GM21825 (cell line): ENCODE results near the gene RYR2.
"Not testable (repeated sequence)": the region's sequence is repeated elsewhere in the genome, so short reads cannot be mapped to it uniquely, and the experiment has no call there.

ENCODE experiments used
- ATAC-seq: cut with Tn5 transposase; IDR thresholded peaks from one replicate; pipeline ENCODE4 v1.9.1; 2021; ENCODE audit warnings: mild to moderate bottlenecking, moderate library complexity; ENCODE audit not compliant: unreplicated experiment

RYR2 gene

DNA sequence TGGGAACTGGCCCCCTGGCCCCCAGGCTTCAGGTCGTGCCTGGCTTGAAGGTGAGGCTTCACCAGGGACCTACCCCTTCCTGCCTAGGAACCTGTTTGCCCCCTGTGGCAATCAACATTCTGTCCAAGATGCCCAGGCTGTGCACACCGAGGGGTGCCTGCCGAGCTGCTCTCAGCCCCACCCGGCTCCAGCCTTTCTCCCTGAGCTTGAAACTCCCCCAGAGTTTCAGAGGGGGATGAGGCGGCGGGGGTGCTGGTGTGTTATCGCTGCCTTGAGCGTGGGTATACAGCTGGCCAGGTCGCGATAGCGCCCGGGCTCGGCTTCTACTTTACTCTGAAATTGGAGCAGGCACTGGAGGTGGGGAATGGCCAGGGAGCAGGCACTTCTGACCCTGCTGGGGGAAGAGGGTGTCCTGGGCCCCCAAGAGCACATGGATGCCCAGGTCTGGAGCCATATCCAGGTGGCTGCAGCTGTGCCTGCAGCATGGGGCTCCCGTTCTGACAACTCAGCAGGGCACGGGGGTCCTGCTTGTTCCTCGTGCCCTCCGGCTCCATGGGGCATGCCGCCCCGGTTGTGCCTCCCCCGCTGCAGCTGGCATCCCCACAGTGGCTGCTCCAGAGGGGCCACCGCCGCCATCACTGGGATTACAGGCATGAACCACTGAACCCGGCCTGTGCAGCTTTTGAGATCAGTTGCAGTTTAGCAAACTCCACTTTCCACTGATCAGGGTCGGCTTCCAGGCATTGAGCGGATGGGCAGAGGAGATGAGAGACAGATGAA is 29.8 kb downstream of the RYR2 start:
- ATAC-seq, result no peak

DNA sequence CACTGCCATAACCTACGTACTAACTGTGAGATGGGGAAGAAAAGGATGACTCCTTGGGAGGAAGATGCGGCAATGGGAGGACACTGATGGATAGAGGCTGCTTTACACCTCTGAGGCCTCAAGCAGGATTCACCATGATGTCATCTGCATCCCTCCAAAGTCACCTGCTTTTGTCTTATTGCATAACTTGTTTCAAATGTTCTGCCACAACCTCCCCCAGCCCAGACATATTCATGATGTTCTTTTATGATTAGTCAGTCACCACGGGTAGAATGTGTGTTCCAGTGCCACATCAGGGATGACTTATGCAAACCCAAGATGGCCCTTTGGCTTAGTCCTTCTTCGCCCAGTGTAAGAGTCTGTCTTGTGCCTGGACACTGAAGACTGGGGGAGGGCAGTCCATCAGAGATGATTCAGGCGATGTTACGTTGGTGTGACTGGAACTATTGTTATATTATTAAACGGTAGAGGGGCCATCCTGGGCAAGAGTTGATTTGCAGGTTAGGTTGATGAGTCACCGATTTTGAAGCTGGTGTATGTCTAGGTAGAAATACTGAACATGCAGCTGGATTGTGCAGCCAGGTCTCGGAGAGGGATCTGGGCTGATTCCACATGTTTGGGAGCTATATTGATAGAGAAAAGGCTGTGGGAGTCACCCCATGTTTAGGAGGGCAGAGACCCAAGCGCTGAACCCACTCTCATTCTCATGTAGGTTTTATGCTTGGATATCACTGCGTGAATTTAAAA is 32.6 kb downstream of the RYR2 start:
- ATAC-seq, result no peak

DNA sequence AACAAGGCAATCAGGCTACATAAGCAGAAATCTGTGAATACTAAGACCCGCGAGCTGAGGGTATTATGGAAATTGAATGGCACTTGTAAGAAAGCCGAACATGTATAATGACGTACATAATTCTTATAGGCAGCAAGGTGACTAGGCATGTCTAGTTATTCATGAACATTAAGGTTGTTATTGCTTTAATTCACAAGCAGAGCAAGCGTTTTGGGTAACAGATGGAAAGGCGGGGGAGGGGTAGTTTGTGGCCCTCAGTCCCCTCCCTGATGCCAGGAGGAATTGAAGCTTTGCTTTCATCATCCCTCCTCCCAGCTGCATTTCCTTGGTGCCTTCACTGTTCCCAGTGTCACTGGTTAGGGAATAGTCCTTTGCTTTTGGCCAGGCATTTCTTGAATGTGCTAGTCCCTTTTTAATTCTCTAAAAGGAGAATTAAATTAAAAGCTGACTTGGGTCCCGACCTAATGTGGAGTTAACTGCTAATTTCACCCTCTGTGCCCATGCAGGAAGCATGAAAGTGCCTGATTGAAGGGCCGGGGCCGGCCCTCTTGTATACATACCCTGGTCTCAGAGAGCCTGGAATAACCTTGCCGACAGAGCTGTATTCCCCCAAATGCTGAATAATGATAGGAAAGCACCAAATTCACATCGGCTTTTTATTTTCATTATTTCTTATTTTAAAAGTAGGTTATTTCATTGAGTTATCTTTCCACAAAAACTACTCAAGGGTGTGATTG is 42.5 kb downstream of the RYR2 start:
- ATAC-seq, result no peak

DNA sequence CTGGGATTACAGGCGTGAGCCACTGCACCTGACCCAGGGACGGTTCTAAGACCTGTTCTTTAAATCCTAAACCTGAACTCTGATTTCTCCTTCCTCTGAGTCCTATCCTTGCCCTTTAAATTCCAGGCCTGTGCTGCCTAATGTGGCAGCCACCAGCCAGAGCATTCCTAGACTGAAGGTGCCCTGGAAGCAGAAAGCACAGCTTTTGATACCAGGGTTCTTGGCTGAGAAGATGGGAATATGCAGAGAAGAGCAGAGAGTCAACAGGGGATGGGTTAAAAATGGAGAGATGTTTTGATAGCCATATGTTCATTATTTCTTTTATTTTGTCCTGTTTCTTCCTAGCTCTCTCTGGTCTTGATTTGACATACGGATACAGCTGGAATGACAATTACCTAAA is 49.7 kb downstream of the RYR2 start:
- no peak for ATAC-seq

DNA sequence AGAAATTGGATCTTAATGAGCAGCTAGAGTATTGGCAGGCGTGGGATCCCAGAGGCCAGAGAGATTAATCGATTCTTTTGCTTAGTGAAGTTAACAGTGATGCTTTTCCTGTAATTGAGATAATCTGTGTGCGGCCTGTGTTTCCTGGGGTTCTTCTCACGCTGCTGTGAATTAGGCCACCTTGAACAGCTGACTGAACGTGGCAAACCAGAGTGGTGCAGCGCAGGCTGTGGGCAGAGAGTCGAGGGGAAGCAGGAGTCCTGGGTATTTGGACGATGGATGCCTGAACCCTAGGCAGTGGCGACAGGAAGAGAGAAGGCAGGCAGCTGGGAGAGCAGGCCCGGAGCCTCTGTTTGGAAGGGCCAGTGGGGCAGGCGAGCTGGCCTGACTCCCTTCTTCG is 51.7 kb downstream of the RYR2 start:
- ATAC-seq, result no peak

DNA sequence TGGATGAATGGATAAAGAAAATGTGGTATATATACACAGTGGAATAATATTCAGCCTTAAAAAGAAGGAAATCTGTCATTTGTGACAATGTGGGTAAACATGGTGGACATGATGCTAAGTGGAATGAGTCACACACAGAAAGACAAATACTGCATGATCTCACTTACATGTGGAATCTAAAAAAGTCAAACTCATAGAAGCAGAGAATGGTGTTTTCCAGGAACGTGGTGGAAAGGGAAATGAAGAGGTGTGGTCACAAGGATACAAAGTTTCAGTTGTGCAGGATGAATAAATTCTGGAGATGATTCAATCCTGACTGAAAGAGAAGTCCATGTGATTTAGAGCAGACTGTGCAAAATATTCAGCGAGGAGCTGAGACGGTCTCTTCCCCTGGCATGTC is 56.6 kb downstream of the RYR2 start:
- ATAC-seq, result no peak

DNA sequence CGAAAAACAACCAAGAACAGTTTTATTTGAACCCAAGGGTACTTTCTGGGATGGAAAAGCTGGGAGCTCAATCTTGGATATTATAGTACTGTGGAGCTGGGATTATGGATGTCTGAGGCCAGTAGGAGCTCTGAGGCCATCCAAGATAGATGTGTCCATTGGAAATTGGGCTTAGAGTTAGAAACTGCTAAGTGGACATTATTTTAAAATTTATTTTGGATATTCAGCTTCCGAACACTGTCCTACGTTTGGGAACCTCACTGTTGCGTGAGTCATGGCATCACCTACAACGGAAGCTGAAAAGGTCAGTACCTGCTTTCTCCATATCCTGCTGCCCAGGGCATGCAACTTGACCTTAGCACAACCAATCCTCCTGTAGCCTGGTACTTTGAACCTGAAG is 61.0 kb downstream of the RYR2 start:
- ATAC-seq, result no peak

DNA sequence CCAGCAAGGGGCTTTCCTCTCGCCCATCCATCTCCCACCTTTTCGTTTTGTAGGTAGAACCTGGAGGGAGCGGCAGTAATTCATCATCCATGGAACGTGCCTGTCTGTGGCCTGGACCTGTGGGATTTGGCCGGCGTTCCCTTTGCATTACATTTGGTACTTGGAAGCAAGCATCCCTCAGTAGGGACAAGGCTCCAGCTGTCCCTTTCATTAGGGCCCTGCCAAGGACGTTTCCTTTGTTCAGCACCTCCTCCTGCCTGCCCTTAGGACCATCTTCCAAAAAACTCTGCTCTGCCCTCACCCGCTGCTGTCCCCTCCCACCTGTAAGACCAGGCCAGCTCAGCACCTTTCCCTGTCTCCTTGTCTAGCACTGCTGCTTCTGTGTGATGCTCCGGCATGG is 62.1 kb downstream of the RYR2 start:
- no peak for ATAC-seq

DNA sequence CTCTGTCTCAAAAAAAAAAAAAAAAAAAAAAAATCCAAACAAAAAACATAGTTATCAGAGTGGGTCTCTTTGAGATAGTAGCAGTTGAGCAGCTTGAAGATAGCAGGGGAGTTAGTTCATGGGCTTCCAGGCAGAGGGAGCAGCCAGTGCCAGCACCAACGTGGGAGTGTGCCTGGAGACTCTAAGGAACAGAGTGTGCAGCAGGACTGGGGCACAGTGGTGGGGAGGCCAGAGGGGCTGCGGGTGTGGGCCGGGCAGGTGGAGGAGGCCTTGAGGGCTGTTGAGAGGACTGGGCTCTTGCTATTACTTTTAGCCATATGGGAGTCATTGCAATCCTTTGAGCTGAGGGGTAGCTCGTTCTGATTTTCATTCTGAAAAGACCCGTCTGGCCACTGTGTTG is 63.8 kb downstream of the RYR2 start:
- no peak for ATAC-seq

DNA sequence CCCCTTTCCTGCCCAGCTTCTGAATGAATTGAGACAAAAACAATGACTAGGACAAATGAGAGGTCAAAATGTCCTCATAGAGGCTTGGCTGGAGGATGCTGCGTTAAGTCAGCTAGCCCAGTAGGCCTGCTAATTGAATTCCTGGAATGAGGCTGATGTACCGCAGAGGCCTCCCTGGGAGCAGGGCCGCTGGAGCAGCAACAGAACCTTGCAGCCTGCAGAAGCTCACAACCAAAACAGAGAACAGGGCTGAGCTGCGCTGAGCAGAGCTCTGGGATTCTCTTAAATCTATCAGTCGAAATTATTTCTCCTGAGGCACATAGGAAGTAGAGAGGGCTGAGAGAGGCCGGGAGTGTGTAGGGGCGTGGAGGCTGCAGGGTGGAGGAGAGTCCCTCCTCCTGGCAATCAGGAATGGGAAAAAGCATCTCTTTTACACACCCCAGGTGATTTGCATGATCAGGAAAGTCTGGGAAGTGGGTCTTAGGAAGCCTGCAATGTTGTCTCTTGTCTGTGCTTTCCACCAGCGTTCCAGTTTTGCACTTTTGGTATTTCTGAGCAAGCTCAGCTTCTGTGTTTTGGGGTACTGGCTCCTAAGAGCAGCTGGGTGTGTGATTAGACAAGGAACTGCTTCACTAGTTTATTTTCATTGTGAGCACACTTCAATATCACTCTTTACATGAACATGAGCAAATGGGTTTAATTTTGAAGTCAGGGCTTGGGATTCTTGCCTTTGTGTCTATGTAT is 66.5 kb downstream of the RYR2 start:
- ATAC-seq, result no peak

DNA sequence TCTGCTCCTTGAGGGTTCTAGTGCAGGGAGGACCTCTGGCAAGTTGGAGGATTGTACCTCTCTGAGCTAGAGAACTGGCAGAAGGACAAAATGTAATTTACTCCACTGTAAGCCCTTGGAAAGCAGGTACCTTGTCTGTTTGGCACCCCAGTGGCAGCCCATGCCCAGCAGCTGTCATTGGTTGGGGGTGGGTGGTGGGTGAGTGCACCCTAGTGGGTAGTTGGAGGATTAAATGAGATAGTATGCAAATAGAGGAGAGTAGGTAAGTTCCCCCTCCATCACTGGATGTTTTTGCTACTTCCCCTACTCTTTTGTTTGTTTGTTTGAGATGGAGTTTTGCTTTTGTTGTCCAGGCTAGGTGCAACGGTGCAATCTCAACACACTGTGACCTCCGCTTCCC is 69.8 kb downstream of the RYR2 start:
- no peak for ATAC-seq

DNA sequence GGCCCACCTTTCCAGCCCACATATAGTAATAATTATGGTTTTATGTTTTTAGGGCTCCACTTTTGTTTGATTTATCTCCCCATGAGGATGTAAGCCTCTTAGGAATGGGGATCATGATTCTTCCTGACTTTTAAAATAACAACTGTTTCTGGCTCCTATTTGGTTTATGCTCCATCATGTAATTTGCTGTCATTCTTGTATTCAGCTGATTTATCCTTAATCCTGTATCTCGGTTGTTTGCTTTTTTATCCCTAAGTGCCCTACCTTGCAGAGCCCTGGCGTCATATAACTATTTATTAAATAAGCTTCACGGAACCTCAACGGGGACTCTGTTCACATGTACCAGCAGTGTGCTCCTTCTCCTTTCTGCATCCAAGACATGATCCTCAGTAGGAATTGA is 70.7 kb downstream of the RYR2 start:
- no peak for ATAC-seq

DNA sequence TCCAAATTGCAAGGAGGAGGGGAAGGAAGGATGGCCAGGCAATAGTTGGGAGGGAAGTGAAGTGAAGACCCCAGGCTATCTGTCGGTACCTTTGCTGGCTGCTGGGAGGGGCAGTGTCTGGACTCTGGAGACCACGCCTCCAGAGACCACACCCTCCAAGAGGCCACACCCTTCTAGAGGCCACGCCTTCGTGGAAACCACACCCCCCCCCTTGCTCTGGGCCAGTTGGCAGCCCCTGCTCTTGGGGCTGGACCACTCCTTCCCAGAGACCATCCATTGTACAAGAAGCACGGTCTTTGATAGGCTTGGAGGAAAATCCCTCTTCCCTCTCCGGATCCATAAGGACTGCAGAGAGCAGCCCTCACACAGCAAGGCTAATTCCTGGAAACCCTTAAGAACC is 73.1 kb downstream of the RYR2 start:
- no peak for ATAC-seq

DNA sequence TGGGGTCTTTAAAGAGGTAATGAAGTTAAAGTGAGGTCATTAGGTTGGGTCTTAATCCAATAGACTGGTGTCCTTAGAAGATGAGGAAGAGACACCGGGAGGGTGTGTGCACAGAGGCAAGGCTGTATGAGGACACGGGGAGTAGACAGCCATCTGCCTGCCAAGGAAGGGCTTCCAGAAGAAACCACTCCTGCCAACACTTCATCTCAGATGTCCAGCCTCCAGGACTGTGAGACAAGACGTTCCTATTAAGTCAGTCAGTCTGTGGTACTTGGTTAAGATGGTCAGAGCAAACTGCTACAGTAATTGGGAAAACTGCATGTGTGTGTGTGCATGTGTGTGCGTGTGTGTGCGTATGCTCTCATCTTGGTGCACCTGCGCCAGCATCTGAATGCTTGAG is 77.1 kb downstream of the RYR2 start:
- ATAC-seq, result no peak

DNA sequence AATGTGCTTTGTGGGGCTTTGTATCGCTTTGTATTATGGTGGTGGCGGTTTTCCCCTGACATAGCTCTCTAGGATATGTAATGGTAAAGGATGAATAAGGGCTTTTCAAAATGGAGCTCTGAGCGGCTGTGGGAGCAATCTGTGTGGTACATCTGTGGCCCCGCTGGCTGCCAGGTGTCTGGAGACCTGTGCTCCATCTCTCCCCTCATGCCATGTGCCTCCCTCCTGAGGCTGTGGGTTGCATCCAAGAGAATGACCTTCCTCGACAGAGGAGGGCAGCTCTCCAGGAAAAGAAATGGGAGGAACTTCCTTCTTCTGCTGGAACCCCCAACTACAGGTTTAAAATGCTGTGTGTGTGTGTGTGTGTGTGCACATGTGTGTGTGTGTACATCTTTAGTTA is 78.7 kb downstream of the RYR2 start:
- ATAC-seq, result no peak

DNA sequence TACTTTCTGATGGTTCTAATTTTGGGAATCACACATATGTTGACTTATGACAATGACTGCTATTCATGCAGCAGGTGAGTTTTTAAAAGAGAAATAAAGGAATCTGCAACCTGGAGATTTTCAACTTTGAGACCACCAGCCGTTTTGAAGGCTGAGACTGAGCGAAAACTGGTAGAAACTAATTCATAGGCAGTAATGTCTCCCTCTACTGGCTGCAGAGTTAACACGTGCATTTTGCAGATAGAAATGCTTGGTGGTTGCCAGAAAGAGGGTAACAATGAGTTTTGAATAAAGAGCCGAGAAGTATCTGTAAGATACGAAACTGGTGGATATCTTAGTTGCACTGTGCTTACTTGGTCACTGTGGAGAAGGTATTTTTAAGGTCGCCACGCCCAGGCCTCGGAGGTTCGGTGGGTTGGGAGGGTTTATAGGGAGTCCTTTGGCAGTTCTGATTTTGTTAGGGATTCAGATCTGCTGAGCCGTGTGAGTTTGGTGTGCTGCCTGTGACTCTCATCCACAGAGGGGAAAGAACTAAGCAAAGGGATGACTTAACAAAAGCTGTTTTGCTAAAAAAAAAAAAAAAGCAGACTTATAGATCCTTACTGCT is 83.0 kb downstream of the RYR2 start:
- ATAC-seq, result no peak

DNA sequence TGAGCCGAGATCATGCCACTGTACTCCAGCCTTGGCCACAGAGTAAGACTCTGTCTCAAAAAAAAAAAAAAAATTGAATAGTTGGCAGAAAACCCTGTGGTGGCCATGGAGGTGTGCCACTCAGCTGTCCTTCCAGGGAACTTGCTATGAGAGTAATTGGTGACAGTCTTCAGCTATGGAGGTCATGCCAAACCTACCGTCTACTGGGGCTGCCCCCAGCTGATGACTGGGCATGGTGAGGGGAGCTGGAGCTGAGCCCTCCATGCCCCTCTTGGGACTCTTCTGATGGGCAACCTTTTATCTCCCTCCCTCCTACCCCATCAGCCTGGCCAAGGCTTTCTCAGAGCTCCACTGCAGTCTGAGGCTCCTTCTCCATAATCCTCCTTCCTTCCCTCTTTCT is 84.2 kb downstream of the RYR2 start:
- no peak for ATAC-seq

DNA sequence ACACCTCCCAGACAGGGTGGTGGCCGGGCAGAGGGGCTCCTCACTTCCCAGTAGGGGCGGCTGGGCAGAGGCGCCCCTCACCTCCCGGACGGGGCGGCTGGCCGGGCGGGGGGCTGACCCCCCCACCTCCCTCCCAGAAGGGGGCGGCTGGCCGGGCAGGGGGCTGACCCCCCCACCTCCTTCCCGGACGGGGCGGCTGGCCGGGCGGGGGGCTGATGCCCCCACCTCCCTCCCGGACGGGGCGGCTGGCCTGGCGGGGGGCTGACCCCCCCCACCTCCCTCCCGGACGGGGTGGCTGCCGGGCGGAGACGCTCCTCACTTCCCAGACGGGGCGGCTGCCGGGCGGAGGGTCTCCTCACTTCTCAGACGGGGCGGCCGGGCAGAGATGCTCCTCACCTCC is 85.3 kb downstream of the RYR2 start:
- not testable (repeated sequence) for ATAC-seq

DNA sequence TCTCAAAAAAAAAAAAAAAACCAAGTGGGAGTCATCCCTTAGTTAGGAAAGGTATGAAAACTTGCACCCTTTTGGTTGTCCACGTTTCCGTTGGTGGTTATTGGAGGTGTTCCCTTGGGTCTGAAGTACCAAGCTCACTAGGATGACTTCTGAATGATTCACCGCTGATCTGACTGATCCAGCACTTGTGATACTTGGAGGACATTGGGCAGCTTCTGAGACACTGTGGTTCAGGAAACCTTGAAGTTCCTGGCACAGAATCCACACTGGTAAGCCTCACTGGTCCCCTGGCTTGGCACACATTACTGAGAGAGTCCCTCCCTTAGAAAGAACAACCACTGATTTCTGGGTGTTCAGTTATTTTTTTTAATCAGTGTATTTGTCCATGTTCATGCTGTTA is 91.9 kb downstream of the RYR2 start:
- ATAC-seq, result no peak

DNA sequence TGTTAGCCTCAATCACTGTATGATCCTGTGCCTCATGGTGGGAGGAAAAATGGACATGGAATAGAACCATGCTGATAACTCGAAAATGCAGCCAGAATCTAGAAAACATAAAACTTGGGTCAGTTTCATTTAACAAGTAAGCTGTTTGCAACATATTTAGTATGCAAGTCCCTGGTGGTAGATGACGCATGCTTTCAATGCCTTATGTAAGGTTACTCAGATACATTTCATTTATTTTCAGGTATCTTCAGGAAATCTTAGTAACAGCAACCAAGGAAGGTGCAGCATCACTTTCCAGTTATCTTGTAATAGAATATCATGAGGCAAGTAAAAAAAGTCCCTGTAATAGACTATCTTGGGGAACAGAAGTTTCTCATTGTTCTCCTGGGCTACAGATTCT is 92.9 kb downstream of the RYR2 start:
- no peak for ATAC-seq

DNA sequence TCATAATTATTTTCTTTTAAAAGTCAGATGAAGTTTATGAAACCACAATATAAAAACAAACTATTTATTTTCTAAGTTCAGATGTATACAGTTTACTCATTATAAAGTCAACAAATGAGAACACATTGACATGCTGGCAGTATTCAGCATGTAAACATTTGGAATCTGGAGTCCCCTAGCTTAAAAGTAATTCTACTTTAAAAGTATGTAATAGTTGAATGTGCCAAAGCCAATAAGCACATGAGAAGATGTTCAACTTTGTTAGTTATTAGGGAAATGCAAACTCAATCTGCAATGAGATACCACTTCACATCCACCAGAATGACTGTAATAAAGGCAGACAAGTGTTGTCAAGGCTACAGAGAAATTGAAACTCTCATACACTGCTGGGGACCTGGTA is 96.6 kb downstream of the RYR2 start:
- no peak for ATAC-seq
